HT1080 (cell line): ENCODE results near the gene PRAC1. TPM values are rescaled to one million over a fixed set of nuclear protein-coding genes. Genes with fewer than 3 reads are reported as not detected.

Source experiments
- DNase-seq: peaks from one replicate; pipeline ENCODE4 v3.0.0-alpha.2; 2015; ENCODE audit warnings: low read depth
- small RNA-seq: library from RNA; depleted of rRNA; stranded (forward); fragments of <200 nt; gene quantifications from one replicate; pipeline ENCODE3, GENCODE V24; 2014
- total RNA-seq: library from RNA; depleted of rRNA; stranded (reverse); fragments of >200 nt; shearing (Covaris generic); gene quantifications from 2 replicates; pipeline ENCODE4 v1.2.3, GENCODE V29; 2014; rRNA removed

PRAC1 gene
- total RNA-seq, 1 experiment from 2014 or later, result not detected

DNA sequence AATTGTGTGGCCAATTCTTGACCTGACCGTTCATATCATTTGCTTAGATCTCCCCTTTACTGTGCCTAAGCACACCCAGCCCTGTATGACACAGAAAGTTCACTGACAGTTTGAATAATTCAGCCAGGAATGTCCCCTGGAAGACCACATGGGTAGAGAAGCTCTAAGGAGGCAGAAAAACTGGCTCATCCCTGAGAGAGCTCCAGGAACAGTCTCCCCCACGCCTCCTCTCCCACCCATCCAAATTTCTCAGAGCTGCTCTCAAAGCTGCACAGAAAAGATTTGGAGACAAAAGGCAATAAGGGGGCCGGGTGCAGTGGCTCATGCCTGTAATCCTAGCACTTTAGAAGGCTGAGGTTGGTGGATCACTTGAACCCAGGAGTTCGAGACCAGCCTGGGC, 11.2 kb downstream of the PRAC1 start:
- peak; percentile 57 for DNase-seq

DNA sequence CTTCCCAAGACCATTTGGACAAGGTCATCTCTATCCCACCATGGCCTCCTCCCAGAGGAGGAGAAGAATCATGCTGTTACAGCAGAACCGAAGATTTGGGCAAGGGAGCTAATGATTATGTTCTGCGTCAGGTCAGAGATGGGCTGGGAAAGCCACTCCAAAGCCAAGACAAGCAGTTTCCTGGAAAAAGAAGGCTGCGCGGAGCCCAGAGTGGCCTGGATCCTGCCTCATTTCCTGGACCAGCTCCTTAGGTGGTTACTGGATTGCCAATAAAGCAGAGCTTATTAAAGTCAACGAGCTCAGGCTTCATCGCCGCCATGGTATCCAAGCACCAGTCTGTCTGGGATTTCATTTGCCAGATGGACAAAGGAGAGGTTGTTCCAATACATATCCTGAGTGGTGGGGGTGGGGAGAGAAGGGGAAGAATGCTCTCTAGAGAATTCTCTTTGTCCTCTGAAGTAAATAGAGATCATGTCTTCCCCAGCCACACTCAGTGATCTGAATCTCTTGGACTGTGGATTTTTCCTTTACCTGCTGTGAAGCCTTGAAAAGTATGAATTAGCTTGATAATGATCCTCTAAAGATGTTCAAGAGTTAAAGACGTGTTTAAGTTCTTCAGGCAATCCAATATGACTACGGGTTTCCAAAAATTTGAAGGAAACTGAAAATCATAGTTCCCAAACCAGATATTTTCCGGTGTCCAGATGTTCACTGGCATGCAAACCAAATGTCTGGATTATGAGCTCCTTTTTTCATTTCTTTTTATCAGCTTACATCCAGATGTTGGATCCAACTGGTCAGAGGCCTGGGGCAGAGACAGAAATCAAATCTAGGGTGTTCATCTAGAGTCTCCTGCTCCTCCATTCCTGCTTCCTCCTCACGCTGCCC, 17.7 kb downstream of the PRAC1 start:
- DNase-seq, result no peak

GRCh38 chr17:48701864-48702532, 20.3 kb downstream of the PRAC1 start:
- DNase-seq, result no peak

DNA sequence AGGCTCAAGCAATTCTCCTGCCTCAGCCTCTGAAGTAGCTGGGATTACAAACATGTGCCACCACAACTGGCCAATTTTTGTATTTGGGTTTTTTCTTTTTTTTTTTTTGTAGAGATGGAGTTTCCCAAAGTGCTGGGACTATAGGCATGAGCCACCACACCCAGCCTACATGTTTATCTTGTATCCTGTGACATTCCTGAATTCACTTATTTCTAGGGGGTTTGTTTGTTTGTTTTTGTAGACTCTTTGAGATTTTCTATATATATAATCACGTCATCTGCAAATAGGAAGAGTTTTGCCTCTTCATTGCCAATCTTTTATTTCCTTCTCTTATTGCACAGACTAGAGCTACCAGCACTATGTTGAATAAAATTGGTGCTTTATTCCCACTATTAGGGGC, 29.1 kb downstream of the PRAC1 start:
- DNase-seq, result no peak

DNA sequence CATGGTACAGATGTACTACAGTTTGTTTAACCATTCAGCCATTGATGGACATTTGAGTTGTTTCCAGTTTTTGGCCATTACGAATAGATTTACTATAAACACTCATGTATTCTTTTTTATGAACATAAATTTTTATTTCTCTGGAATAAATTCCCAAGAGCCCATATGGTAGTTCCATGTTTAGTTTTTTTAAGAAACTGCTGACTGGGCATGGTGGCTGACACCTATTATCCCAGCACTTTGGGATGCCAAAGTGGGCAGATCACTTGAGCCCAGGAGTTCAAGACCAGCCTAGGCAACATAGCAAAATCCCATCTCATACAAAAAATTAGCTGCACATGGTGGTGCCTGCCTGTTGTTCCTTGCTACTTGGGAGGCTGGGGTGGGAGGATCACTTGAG, 30.3 kb downstream of the PRAC1 start:
- DNase-seq, result no peak

GRCh38 chr17:48690655-48691054, 31.7 kb downstream of the PRAC1 start:
- DNase-seq, result no peak

DNA sequence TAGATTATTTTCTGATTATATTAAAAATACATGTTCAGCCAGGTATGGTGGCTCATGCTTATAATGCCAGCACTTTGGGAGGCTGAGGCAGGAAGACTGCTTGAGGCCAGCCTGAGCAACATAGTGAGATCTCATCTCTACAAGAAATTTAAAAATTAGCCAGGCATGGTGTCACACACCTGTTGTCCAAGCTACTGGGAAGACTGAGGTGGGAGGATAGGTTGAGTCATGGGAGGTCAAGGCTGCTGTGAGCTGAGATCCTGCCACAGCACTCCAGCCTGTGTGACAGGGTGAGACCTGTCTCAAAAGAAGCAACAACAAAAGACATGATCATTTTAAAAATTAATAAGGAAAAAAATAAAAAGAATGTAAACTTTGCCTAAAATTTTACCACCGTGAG, 40.7 kb downstream of the PRAC1 start:
- no peak for DNase-seq

DNA sequence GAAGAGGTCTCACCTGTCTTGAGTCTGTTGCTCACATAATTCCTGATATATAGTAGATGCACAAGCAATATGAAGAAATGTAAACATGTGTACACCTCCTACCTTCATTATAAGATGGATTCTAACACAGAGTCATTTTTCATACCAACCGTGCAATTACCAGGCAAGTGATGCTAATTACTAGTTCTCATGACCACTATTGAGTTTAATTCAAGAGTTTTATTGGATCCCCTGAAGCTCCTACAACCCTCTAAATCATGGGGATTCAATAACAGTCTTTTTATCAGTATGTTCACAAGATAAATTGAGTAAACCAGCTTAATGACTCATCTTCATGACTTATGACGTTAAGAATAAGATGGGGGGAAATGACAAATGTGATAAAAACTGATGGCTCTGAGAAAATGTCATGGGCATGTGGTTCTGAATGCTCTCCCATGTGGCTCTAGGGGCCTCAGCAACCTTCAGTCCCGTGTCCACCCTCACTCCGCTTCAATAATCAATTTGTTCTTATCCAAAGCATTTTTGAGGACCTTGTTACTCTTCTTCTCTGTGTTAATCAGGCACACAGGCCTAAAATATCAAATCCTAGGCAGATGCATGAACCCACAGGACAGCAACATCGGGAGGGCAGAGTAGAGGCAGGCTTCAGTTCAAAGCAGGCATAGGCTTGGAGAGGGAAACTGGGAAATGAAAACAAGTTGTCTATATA, 42.8 kb downstream of the PRAC1 start:
- peak; percentile 33 for DNase-seq

- peak; percentile 70 for DNase-seq
These were observed 44.0 kb downstream of the PRAC1 start for GRCh38 chr17:48678141-48678971.

DNA sequence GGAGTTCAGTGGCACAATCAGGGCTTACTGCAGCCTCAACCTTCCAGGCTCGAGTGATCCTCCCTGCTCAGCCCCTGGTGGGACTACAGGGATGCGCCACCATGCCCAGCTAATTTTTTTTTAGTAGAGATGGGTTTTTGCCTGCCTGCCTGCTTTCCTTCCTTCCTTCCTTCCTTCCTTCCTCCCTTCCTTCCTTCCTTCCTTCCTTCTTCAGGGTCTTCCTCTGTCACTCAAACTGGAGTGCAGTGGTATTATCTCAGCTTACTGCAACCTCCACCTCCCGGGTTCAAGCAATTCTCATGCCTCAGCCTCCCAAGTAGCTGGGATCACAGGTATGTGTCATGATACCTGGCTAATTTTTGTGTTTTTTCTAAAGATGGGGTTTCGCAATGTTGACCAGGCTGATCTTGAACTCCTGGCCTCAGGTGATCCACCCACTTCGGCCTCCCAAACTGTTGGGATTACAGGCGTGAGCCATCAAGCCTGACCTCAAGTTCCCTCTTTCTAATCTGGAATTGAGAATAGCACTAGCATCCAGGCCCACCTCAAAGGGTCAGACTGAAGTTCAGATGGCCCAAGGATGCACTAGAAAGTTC, 45.3 kb downstream of the PRAC1 start:
- no peak for DNase-seq

DNA sequence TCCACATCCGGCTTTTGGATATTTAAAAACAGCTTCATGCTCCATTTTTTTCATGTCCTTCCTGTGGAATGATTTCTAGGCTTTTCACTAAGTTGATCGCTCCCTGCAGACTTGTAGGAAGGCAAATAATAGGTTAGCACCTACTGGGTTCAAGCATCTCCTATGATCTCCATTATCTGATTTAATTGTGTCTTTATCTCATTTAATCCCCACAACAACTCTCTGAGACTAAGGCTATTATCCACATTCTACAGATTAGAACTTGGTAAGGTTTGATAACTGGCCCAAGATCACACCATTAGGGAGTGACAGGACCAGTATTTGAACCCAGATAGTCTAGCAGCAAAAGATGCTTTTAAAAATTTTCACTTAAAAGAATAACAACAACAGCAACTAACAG, 50.0 kb downstream of the PRAC1 start:
- no peak for DNase-seq

Small RNA genes within 50 kb of the gene (small RNA-seq; reads per million reads assigned to genes)
- gene AC091179.2, result not detected
- gene COX6B1P2, result not detected
- not detected for gene MIR3185
- not detected for gene RF02132
- gene RF02133, result not detected
- gene RN7SL125P, result not detected

Other genes with a start within 250 kb of the PRAC1 start
- gene HOXB1, start 191.5 kb downstream of the PRAC1 start, total RNA-seq, result not detected in 2 replicates
- 34.3 and 40.1 TPM in 2 replicates for gene HOXB2, start 177.4 kb downstream of the PRAC1 start, total RNA-seq
- gene HOXB4, start 144.2 kb downstream of the PRAC1 start, total RNA-seq, result 3.9 and 4.3 TPM in 2 replicates
- 3.0 and 4.2 TPM in 2 replicates for gene HOXB3, start 132.3 kb downstream of the PRAC1 start, total RNA-seq
- gene HOXB5, start 128.7 kb downstream of the PRAC1 start, total RNA-seq, result 0.47 and 0.51 TPM in 2 replicates
- 19.2 and 23.4 TPM in 2 replicates for gene HOXB6, start 117.5 kb downstream of the PRAC1 start, total RNA-seq
- gene HOXB7, start 111.5 kb downstream of the PRAC1 start, total RNA-seq, result 12.3 and 17.8 TPM in 2 replicates
- 10.8 and 11.2 TPM in 2 replicates for gene HOXB8, start 107.2 kb downstream of the PRAC1 start, total RNA-seq
- gene HOXB9, start 96.2 kb downstream of the PRAC1 start, total RNA-seq, result 25.1 and 31.4 TPM in 2 replicates
- gene PRAC2, start 667 bp upstream of the PRAC1 start, total RNA-seq, result not detected in 2 replicates
- gene HOXB13, start 6.2 kb upstream of the PRAC1 start, total RNA-seq, result 0.11 and 0.13 TPM in 2 replicates
- gene TTLL6, start 94.7 kb upstream of the PRAC1 start, total RNA-seq, result 0.21 and 1.0 TPM in 2 replicates
- gene CALCOCO2, start 108.5 kb upstream of the PRAC1 start, total RNA-seq, result 22.5 and 27.2 TPM in 2 replicates
- 230 and 279 TPM in 2 replicates for gene ATP5MC1, start 170.3 kb upstream of the PRAC1 start, total RNA-seq
- 94.8 and 123 TPM in 2 replicates for gene UBE2Z, start 185.9 kb upstream of the PRAC1 start, total RNA-seq
- 124 and 127 TPM in 2 replicates for gene SNF8, start 222.3 kb upstream of the PRAC1 start, total RNA-seq
- gene GIP, start 246.1 kb upstream of the PRAC1 start, total RNA-seq, result not detected in 2 replicates